Erythroblast (primary cell): ENCODE measurements around the gene SET.

Experiments
- DNase-seq, 2 experiments: peaks; one replicate each; lab custom pipeline; 2025; lab: John Stamatoyannopoulos, UW
- GATA1 ChIP-seq: IDR thresholded peaks from 2 replicates; pipeline ENCODE4 v1.6.1; 2011; ENCODE audit warnings: low read depth, mild to moderate bottlenecking, control low read depth, low read length, moderate library complexity
- POLR2A ChIP-seq: IDR thresholded peaks from 2 replicates; pipeline ENCODE4 v1.6.1; 2011; ENCODE audit warnings: mild to moderate bottlenecking, low read length

The SET gene

GRCh38 chr9:128712451-128713410 lies 23.7 kb downstream of the SET start:
- no peak for TF ChIP-seq GATA1
- no peak for TF ChIP-seq POLR2A

GRCh38 chr9:128713411-128713780 lies 24.4 kb downstream of the SET start:
- no peak for TF ChIP-seq POLR2A
- TF ChIP-seq GATA1, result no peak
- no peak for DNase-seq

More at GRCh38 chr9:128712451-128713410, 23.7 kb downstream of the SET start:
- DNase-seq, result no peak

GRCh38 chr9:128713941-128714573 lies 25.0 kb downstream of the SET start:
- DNase-seq, result no peak
- TF ChIP-seq POLR2A (no peak), GATA1 (no peak)

- DNase-seq, result no peak
- TF ChIP-seq POLR2A (no peak), GATA1 (no peak)
Measured at GRCh38 chr9:128714586-128715435, 25.8 kb downstream of the SET start.

- no peak for TF ChIP-seq GATA1
- no peak for TF ChIP-seq POLR2A
- no peak for DNase-seq
Measured at GRCh38 chr9:128715436-128715750, 26.4 kb downstream of the SET start.

- no peak for DNase-seq
- TF ChIP-seq GATA1 (no peak), POLR2A (no peak)
Measured at GRCh38 chr9:128716581-128717254, 27.7 kb downstream of the SET start.

GRCh38 chr9:128718047-128718446 lies 29.0 kb downstream of the SET start:
- TF ChIP-seq GATA1 (no peak), POLR2A (no peak)
- DNase-seq, result no peak

GRCh38 chr9:128718475-128718874 lies 29.5 kb downstream of the SET start:
- TF ChIP-seq GATA1 (no peak), POLR2A (no peak)
- DNase-seq, result no peak

- TF ChIP-seq GATA1 (no peak), POLR2A (no peak)
- DNase-seq, result no peak
Measured at GRCh38 chr9:128719919-128720605, 31.0 kb downstream of the SET start.

GRCh38 chr9:128720841-128721486 lies 31.9 kb downstream of the SET start:
- DNase-seq, result no peak
- no peak for TF ChIP-seq GATA1
- TF ChIP-seq POLR2A, result no peak

- DNase-seq, result no peak
- TF ChIP-seq GATA1 (no peak), POLR2A (no peak)
Measured at GRCh38 chr9:128721487-128722010, 32.5 kb downstream of the SET start.
